Suprapubic skin (tissue), 4 donors: ENCODE measurements around the gene FMNL2.

Experiments
- CTCF ChIP-seq, 2 donors: fragments of 200-600 bp in 1 of 2; fragments of 450-650 bp in 1 of 2; sonication (generic) in 1 of 2; IDR thresholded peaks; one replicate each; pipeline ENCODE4 v1.5.1; 2016 to 2019; ENCODE audit warnings: antibody characterized with exemption in 2 of 2, mild to moderate bottlenecking in 1 of 2, moderate library complexity in 1 of 2
- EP300 ChIP-seq: sonication (generic); formaldehyde crosslinking; IDR thresholded peaks from one replicate; pipeline ENCODE4 v1.6.1; 2017; ENCODE audit warnings: antibody characterized with exemption
- POLR2A ChIP-seq, 2 donors: fragments of 450-650 bp; IDR thresholded peaks; one replicate each; pipeline ENCODE4 v1.6.1; 2017; ENCODE audit warnings: antibody characterized with exemption in 2 of 2, mild to moderate bottlenecking in 2 of 2, moderate library complexity in 2 of 2
- POLR2AphosphoS5 ChIP-seq, 3 donors: sonication (generic); formaldehyde crosslinking; IDR thresholded peaks; one replicate each; pipeline ENCODE4 v1.6.1; 2017; ENCODE audit warnings: antibody characterized with exemption in 3 of 3

DNA sequence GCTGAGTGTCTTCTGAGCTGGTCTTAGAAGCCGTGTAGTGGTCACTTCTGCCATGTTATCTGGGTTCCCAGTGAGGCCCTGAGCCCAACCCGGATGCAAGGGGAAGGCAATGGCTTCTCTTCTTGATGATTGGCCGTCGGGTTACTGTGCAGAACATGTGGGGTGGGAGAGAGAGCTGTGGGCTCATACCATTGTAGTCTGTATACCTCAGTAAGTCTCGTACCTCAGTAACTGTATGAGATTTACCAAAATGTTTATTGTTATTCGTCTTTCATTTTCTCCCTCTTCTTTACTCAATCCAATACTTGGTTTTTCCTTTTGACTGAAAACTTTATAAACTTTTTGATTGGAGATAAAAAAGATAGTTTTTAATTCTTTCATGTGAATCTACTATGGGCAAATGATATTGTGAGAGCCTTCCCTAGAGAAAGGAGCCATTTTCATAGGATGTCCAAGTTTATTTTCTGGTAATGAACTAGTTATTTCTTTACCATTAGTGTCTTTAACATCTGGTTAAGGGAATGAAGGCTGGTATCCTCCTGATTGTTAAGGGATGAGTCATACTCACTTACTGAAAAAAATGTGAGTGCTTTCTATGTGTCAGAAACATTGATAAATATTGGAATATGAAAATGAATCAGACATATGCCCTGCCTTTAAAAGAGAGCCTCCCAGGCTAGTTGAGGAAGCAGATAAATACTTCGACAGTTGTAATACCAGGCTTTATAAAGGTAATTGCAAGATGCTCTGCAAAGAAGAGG is 252.4 kb downstream of the FMNL2 start:
- no peak for TF ChIP-seq POLR2AphosphoS5 (IDR thresholded peaks at IDR 0.05)
- no peak for TF ChIP-seq CTCF (IDR thresholded peaks at IDR 0.05)
- no peak for TF ChIP-seq EP300
- no peak for TF ChIP-seq POLR2A (IDR thresholded peaks at IDR 0.05)
